GM10847 (cell line): Measurements from ENCODE around the gene RXFP4.

ENCODE experiments used
- POLR2A ChIP-seq: IDR thresholded peaks from 2 replicates; pipeline ENCODE4 v1.6.1; 2011; ENCODE audit not compliant: insufficient read length; ENCODE audit errors: extremely low read depth

The RXFP4 gene

GRCh38 chr1:155940993-155941844, at the start of gene RXFP4:
RXFP4 (plus strand) TSS chr1:155941638; CDS start chr1:155941710, 72 bp downstream.
- TF ChIP-seq POLR2A: no peak

DNA sequence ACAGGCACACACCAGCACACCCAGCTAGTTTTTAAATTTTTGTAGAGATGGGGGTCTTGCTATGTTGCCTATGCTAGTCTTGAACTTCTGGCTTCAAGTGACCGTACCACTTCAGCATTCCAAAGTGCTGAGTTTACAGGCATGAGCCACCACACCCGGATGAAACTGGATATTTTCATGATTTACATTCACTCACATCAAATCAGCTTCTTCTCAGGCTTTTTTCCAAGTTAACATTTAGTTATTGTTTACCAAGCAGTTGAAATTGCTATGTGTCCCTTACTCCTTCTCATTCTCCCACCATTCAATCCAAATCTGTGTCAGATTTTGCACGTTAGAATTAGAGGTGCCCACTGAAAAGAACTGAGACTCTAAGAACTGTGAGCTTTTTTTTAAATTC, 48.6 kb upstream of the RXFP4 start:
- TF ChIP-seq POLR2A: no peak

GRCh38 chr1:155893389-155894142, 47.9 kb upstream of the RXFP4 start:
- no peak for TF ChIP-seq POLR2A

DNA sequence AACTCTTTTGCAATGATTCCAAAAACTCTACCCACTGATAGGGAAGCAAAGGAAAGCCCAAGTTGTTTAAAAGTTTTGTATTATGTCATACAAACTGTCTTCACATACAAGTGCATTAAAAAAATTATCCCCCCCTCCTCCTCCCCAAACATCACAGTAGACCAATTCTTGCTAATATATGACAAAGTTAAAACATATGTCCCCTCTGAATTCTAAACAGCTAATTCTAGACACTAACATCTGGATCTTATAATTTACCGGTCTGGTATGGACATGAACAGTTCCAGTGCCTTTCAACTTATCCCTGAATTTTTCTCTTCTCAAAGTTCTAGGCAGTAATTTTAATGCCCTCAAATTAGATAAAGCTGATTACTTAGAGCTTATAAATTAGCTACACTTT, 43.7 kb upstream of the RXFP4 start:
- no peak for TF ChIP-seq POLR2A

DNA sequence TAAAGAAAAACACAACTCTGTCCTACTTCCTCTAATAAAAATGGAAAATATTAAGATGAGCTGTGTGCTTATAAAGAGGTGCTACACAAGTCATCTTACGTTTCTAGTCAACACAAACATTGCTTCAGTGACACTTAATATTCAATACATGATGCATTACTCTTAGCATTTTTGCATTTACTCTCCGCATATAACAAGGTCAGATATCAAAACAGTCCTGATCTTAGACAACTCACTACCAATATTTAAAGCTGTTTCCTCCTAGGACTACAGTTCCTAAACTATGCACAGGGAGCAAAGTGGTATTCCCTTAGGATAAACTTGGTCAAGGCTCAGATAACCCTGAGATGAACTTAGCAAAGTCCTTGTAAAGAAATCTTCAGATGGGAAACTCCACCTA, 42.5 kb upstream of the RXFP4 start:
- TF ChIP-seq POLR2A: no peak

GRCh38 chr1:155899683-155900082, 41.8 kb upstream of the RXFP4 start:
- TF ChIP-seq POLR2A: no peak

DNA sequence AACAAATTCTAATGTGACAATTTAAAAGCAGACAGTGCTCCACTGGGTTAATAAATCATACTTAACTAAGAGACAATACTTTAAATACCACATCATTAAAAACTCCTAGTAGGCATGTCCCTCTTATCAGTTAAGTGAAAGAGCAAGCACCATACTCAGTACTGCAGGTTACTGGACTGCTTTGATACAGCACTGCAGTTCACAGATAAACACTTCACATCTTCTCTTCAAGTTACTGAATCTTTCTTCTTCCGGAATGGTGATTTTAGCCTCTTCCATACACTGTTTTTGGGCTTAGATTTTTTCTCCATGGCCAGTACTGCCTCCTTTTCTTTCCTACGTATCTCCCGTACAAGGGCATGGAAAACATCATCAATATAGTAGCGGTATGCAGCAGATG, 41.3 kb upstream of the RXFP4 start:
- TF ChIP-seq POLR2A: no peak

DNA sequence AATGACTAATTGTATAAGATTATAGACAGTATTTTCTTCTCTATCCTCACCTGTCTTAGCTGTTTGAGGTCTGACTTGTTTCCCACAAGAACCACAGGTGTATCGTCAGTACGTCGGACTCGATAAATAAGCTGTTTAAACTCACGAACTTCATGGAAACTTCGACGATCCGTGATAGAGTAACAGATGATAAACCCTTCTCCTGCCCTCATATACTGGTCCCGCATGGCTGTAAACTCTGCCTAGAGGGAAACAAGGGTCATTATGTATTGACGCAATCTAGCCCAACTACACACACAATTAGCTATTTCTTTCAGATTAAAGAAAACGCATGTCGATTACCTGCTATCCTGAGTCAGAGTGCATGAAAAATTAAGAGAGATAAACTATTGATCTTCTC, 37.2 kb upstream of the RXFP4 start:
- no peak for TF ChIP-seq POLR2A

DNA sequence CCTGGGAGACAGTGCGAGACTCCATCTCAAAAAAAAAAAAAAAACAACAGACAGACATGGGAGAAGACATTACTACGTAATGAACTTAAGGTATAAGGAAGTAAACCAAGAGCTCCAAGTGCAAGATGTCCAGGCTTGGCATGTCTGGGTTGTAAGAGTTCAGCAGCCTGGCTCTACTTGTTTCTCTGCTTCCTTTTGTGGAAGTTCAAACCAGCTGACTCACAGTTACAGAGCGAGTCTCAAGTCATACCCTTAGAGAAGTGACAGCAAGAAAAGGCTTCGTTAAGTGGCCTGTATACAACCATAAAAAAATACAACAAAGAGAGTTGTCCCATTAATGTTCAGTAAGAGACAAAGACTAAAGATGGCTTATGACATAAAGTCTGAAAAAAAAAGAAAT, 31.5 kb upstream of the RXFP4 start:
- no peak for TF ChIP-seq POLR2A

DNA sequence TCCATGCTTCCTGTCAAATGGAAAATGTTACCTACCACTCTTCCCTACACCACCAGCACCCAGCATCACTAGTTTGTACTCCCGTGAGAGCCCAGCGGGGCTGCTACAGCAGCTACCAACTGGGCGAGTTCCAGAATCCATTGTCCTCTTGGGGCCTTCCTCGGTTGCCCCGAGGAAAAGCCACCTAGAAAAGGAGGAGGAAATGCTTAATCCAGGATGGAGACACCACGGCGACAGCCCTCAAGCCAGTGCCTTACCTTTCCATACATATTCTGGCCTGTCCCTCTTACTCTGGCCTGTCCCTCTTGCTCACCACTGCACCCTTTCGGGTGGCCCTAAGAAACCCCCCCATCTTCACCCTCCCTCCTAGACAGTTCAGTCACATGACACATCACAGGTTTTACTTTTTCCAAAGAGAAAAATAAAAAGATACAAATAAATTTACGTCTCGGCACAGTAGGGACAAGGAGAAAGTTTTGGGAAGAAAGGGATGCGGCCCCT, 30.8 kb upstream of the RXFP4 start:
- no peak for TF ChIP-seq POLR2A

DNA sequence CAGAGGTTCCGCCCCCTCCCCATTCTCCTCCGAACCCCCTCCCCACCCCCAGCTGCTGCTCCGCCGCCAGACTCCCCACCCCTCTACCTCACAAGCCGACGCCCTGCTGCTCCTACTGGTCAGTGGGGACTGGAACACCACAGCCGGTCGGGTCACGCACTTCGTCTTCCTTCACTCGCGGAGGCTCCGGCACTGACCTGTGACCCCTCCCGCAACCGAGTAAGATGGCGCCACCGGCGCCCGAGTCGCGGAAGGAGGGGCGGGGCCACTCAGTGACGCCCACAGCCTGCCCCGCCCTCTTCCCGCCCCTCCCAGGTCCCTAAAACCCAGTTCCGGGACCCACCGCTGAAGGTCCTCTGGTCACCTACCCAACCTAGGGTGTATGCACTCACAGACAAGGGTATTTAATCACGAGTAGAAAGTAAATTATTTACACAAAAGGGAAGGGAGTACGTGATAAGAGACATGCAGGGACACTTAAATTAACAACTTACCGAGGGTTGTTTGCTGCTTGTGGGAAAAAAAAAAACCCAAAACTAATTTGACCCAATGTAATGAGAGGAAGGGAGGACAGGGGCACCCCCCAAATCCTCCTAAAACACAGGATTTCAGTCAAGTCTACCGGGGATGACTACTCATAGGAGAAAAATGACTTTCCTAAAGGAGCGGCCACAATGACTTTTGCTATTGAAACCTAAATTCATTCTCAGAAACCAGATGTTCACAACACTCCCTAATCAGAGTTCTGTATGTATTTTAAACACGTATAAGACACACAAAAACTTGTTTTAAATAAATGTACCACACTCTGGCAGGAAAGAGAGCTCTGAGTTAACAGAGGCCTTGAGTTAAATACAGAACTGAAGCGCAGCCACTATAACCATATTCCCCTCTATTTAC, 30.0 kb upstream of the RXFP4 start, which contains the start of gene RIT1:
TSS of gene RIT1 (minus strand) at position 194 of the 900 bp plus-strand sequence. CDS start 588 bp downstream, outside the sequence.
- TF ChIP-seq POLR2A: peak; percentile 60

DNA sequence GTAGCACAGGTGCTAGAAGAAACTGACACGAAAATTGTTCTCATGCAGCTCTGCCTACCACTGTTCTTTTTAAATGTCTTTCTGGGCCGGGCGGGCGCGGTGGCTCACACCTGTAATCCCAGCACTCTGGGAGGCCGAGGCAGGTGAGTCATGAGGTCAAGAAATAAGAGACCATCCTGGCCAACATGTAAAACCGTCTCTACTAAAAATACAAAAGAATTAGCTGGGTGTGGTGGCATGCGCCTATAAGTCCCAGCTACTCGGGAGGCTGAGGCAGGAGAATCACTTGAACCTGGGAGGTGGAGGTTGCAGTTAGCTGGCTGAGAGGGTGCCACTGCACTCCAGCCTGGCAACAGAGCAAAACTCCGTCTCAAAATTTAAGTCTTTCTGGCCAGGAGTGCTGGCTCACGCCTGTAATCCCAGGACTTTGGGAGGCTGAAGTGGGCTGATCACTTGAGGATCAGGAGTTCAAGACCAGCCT, 29.3 kb upstream of the RXFP4 start:
- no peak for TF ChIP-seq POLR2A

GRCh38 chr1:155913969-155914757, 27.3 kb upstream of the RXFP4 start:
- TF ChIP-seq POLR2A: no peak

GRCh38 chr1:155918660-155919059, 22.8 kb upstream of the RXFP4 start:
- no peak for TF ChIP-seq POLR2A
